GM12878 (cell line): ENCODE results near the gene TMEM132D. TPM values are rescaled to one million over a fixed set of nuclear protein-coding genes. Genes with fewer than 3 reads are reported as not detected.

Experiments
- ATAC-seq: fragments of 200-7000 bp; cut with Tn5 transposase; 3 replicates; pipeline ENCODE4 v1.9.1; 2020; ENCODE audit warnings: mild to moderate bottlenecking, moderate library complexity
- BruUV-seq: library from RNA; stranded (reverse); fragments of 400-500 nt; replicated peaks from 2 replicates; lab custom pipeline; 2021; lab: Mats Ljungman, UMichigan
- CTCF ChIA-PET: fragments of 300-600 bp; sonication (Branson Sonifier 250); formaldehyde crosslinking; extraction: SDS; loops from one replicate; lab custom pipeline; 2021; ENCODE audit warnings: inconsistent platforms; lab: Yijun Ruan, JAX
- POLR2A ChIA-PET: fragments of 350-600 bp; formaldehyde crosslinking; extraction: SDS; loops from one replicate; lab custom pipeline; 2021; ENCODE audit warnings: inconsistent platforms; lab: Charles Lee
- RAD21 ChIA-PET: fragments of 300-600 bp; sonication (Branson Sonifier 250); formaldehyde crosslinking; loops from one replicate; lab custom pipeline; 2023; ENCODE audit warnings: antibody characterized with exemption; ENCODE audit not compliant: unreplicated experiment; lab: Charles Lee
- SMC1A ChIA-PET: fragments of 300-600 bp; sonication (Branson Sonifier 250); formaldehyde crosslinking; loops from one replicate; lab custom pipeline; 2023; ENCODE audit not compliant: unreplicated experiment, uncharacterized antibody; lab: Charles Lee
- DNase-seq: peaks from one replicate; pipeline ENCODE4 v3.0.0-alpha.2; 2011; ENCODE audit warnings: low read depth, low spot score
- FAIRE-seq: peaks from 3 replicates; lab custom pipeline; 2011; peaks lifted over from hg19 to GRCh38; lab: Jason Lieb, UNC
- H2AFZ ChIP-seq: 2 replicates; pipeline ENCODE4 v1.6.0; 2011; ENCODE audit warnings: low read depth, low read length, control low read depth; ENCODE audit not compliant: control insufficient read depth
- H3K27ac ChIP-seq: 2 replicates; pipeline ENCODE4 v1.5.1; 2011; ENCODE audit warnings: control low read depth; ENCODE audit not compliant: control insufficient read depth, insufficient read depth
- H3K27me3 ChIP-seq, 2 experiments: replicated peaks in 1 of 2; 2 replicates each; pipeline versions ENCODE4 v1.6.0 to v1.6.1; 2011; ENCODE audit warnings: low read length in 1 of 2; ENCODE audit not compliant: control insufficient read depth in 2 of 2, insufficient read depth in 2 of 2
- H3K36me3 ChIP-seq, 2 experiments: 2 replicates each; pipeline ENCODE4 v1.5.1; 2011; ENCODE audit warnings: low read length in 1 of 2; ENCODE audit not compliant: control insufficient read depth in 2 of 2, insufficient read depth in 2 of 2
- H3K4me1 ChIP-seq: 2 replicates; pipeline ENCODE4 v1.6.1; 2011; ENCODE audit warnings: mild to moderate bottlenecking, low read length, moderate library complexity, mixed read lengths; ENCODE audit not compliant: control insufficient read depth, insufficient read depth
- H3K4me2 ChIP-seq: 2 replicates; pipeline ENCODE4 v1.6.0; 2011; ENCODE audit warnings: control low read depth; ENCODE audit not compliant: control insufficient read depth, insufficient read depth
- H3K4me3 ChIP-seq: fragments of 200-600 bp; sonication (generic); 2 replicates; pipeline ENCODE4 v1.5.1; 2016
- H3K79me2 ChIP-seq: 2 replicates; pipeline ENCODE4 v1.6.0; 2011; ENCODE audit warnings: low read length; ENCODE audit not compliant: control insufficient read depth, insufficient read depth
- H3K9ac ChIP-seq: 2 replicates; pipeline ENCODE4 v1.8.0; 2011; ENCODE audit warnings: low read length, control low read depth, mixed read lengths; ENCODE audit not compliant: control insufficient read depth, insufficient read depth
- H3K9me3 ChIP-seq: replicated peaks from 3 replicates; pipeline ENCODE4 v1.5.1; 2011; ENCODE audit warnings: mild to moderate bottlenecking, low read length; ENCODE audit not compliant: control insufficient read depth, insufficient read depth
- H4K20me1 ChIP-seq: 2 replicates; pipeline ENCODE4 v1.6.0; 2011; ENCODE audit not compliant: control insufficient read depth, insufficient read depth
- E4F1 ChIP-seq: fragments of 450-650 bp; IDR thresholded peaks from 2 replicates; pipeline ENCODE4 v1.6.1; 2018; ENCODE audit warnings: borderline replicate concordance, mild to moderate bottlenecking; ENCODE audit not compliant: partially characterized antibody
- FOXM1 ChIP-seq: IDR thresholded peaks from 2 replicates; pipeline ENCODE4 v1.6.1; 2012; ENCODE audit warnings: low read depth, mild to moderate bottlenecking, inconsistent platforms, low read length, moderate library complexity
- GATAD2B ChIP-seq: fragments of 450-650 bp; conservative IDR thresholded peaks from 2 replicates; pipeline ENCODE4 v1.6.1; 2017; ENCODE audit warnings: low read depth, mild to moderate bottlenecking, moderate library complexity
- MEF2A ChIP-seq: IDR thresholded peaks from 2 replicates; pipeline ENCODE4 v1.6.1; 2011; ENCODE audit warnings: low read depth, mild to moderate bottlenecking, low read length, moderate library complexity; ENCODE audit not compliant: insufficient read depth
- MYC ChIP-seq: IDR thresholded peaks from 2 replicates; pipeline ENCODE4 v1.6.1; 2011; ENCODE audit warnings: mild to moderate bottlenecking, low read length, moderate library complexity, inconsistent platforms; ENCODE audit not compliant: insufficient read depth, insufficient replicate concordance, insufficient read length, severe bottlenecking
- NFXL1 ChIP-seq: fragments of 450-650 bp; IDR thresholded peaks from 2 replicates; pipeline ENCODE4 v1.6.1; 2017; ENCODE audit warnings: antibody characterized with exemption, mild to moderate bottlenecking, borderline replicate concordance
- NKRF ChIP-seq: fragments of 450-650 bp; conservative IDR thresholded peaks from 2 replicates; pipeline ENCODE4 v1.6.1; 2017; ENCODE audit warnings: mild to moderate bottlenecking, moderate library complexity
- POLR2AphosphoS2 ChIP-seq: IDR thresholded peaks from 2 replicates; pipeline ENCODE4 v1.6.1; 2011; ENCODE audit warnings: low read depth, mild to moderate bottlenecking, low read length, improper control_type of control experiment, moderate library complexity
- RUNX3 ChIP-seq: IDR thresholded peaks from 2 replicates; pipeline ENCODE4 v1.6.1; 2012; ENCODE audit warnings: low read length, inconsistent platforms
- STAT3 ChIP-seq: IDR thresholded peaks from 2 replicates; pipeline ENCODE4 v1.6.1; 2011; ENCODE audit warnings: low read depth, low read length, improper control_type of control experiment
- SUPT20H ChIP-seq: IDR thresholded peaks from 2 replicates; pipeline ENCODE4 v1.6.1; 2011; ENCODE audit warnings: low read depth, mild to moderate bottlenecking, low read length, moderate library complexity, borderline replicate concordance; ENCODE audit not compliant: control insufficient read depth
- ZBED1 ChIP-seq: IDR thresholded peaks from 2 replicates; pipeline ENCODE4 v1.6.1; 2016; ENCODE audit warnings: borderline replicate concordance
- ZNF274 ChIP-seq: IDR thresholded peaks from one replicate; pipeline ENCODE4 v1.8.0; 2011; ENCODE audit not compliant: insufficient read length, insufficient read depth
- WGBS: methylation state at CpG from one replicate; pipeline ENCODE4 v1.1.6; 2016; ENCODE audit warnings: low lambda C conversion rate; ENCODE audit not compliant: insufficient replicate concordance, insufficient coverage; ENCODE audit errors: missing lambda C conversion rate; 5-methylcytosine and 5-hydroxymethylcytosine counted together
- in situ Hi-C: fragments of 300-500 bp; cut with MboI; formaldehyde crosslinking; loops from 9 replicates; pipeline ENCODE4 v1.14.3; 2018; ENCODE audit warnings: mixed read lengths
- intact Hi-C: fragments of 100-400 bp; cut with micrococcal nuclease; formaldehyde crosslinking; loops from one replicate; pipeline ENCODE4 v1.14.2; 2022; ENCODE audit not compliant: unreplicated experiment
- polyA plus RNA-seq, 11 experiments: library from polyadenylated mRNA; depleted of rRNA in 4 of 11; unstranded in 6 of 11; stranded (reverse) in 5 of 11; fragments of >200 nt; fragmentation: Nextera tagmentation in 4 of 11; fragmentation: Illumina TruSeq in 1 of 11; extraction: Ambion mirVana in 4 of 11; extraction: Trizol in 1 of 11; gene quantifications; 1 replicate in 1 of 11; 2 replicates in 10 of 11; pipeline versions ENCODE4 v1.2.1 to v1.2.3, GENCODE V29; 2011 to 2016; ENCODE audit warnings: inconsistent platforms in 2 of 11, missing spikeins in 2 of 11, low read depth in 1 of 11
- total RNA-seq, 4 experiments: library from RNA; depleted of rRNA in 3 of 4; stranded (reverse); fragments of >200 nt in 3 of 4; fragmentation: Illumina TruSeq in 1 of 4; extraction: Trizol in 1 of 4; gene quantifications; 2 replicates each; pipeline versions ENCODE4 v1.2.1 to v1.2.3, GENCODE V29; 2013 to 2021
- TF ChIP-seq, protein P1 (sequence below): IDR thresholded peaks from 2 replicates; pipeline ENCODE4 v1.6.1; 2011; ENCODE audit warnings: low read depth, low read length, improper control_type of control experiment, borderline replicate concordance
- TF ChIP-seq, protein P2 (sequence below): fragments of 450-650 bp; IDR thresholded peaks from 2 replicates; pipeline ENCODE4 v1.6.1; 2017; ENCODE audit warnings: antibody characterized with exemption, mild to moderate bottlenecking, moderate library complexity

TMEM132D gene
- total and polyA plus RNA-seq, 10 of the 15 experiments (the other 5 are each of a cell fraction or from before 2014, with no cell fraction given) = under 0.01 to 0.12 (median 0.02) TPM; not detected in 3

DNA sequence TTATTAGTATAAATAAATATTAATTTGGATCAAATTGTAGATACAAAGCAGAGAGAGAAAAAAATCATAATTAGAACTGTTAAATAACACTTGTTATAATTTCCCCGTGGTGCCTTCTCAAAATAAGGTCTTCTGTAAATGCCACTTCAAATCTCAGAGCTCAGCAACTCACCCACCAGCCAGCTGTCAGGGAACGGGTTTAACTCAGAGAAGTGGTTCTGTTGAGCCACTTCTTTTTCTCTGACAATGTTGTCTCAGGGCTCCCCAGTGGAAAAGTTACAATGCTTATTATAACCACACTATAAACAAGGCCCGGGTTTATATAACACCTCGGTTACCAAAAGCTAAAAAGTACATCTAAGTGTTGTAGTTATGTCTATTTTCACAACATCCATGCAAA lies 598.0 kb downstream of the TMEM132D start (continued):
- TF ChIP-seq NFXL1 (no peak), SUPT20H (no peak), MYC (no peak), NKRF (no peak), FOXM1 (no peak), ZNF274 (no peak)

GRCh38 chr12:129304529-129304928 lies 599.3 kb downstream of the TMEM132D start:
- no peak overlapping the region for H2AFZ ChIP-seq
- H3K4me2 ChIP-seq = no peak overlapping the region
- in situ Hi-C loops = no loop called here
- H3K4me3 ChIP-seq = no peak overlapping the region
- no peaks in the 10 kb centered on the region for H4K20me1 ChIP-seq
- CTCF ChIA-PET = interaction anchor here (0.6 kb wide), 1 partner anchor 905 kb away, joined by 3 read pairs; no protein-coding TSS in a partner anchor
- FAIRE-seq = no peak
- BruUV-seq = no TSS peak
- RAD21 ChIA-PET = no interaction called here
- no peak for DNase-seq
- H3K36me3 ChIP-seq = no peaks in the 10 kb centered on the region
- ATAC-seq = no peak
- H3K9me3 ChIP-seq = no peaks in the 10 kb centered on the region
- no peaks in the 10 kb centered on the region for H3K4me1 ChIP-seq
- H3K79me2 ChIP-seq = no peaks in the 10 kb centered on the region
- POLR2A ChIA-PET = interaction anchor here (0.6 kb wide), 1 partner anchor 41 kb away, joined by 7 read pairs; no protein-coding TSS in a partner anchor
- WGBS = 64% methylated on average over 7 of the region's 7 CpGs
- no peaks in the 10 kb centered on the region for H3K27me3 ChIP-seq
- intact Hi-C loops = no loop called here
- no peak overlapping the region for H3K9ac ChIP-seq
- H3K27ac ChIP-seq = no peak overlapping the region
- SMC1A ChIA-PET = no interaction called here
- no peak for TF ChIP-seq MYC
- no peak for TF ChIP-seq RUNX3
- TF ChIP-seq MEF2A = no peak
- no peak for TF ChIP-seq GATAD2B
- no peak for TF ChIP-seq ZBED1
- TF ChIP-seq E4F1 = no peak
- TF ChIP-seq POLR2AphosphoS2 = no peak
- TF ChIP-seq, protein P1, sequence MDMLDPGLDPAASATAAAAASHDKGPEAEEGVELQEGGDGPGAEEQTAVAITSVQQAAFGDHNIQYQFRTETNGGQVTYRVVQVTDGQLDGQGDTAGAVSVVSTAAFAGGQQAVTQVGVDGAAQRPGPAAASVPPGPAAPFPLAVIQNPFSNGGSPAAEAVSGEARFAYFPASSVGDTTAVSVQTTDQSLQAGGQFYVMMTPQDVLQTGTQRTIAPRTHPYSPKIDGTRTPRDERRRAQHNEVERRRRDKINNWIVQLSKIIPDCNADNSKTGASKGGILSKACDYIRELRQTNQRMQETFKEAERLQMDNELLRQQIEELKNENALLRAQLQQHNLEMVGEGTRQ = no peak
- TF ChIP-seq STAT3 = no peak
- no peak for TF ChIP-seq NFXL1
- TF ChIP-seq, protein P2, sequence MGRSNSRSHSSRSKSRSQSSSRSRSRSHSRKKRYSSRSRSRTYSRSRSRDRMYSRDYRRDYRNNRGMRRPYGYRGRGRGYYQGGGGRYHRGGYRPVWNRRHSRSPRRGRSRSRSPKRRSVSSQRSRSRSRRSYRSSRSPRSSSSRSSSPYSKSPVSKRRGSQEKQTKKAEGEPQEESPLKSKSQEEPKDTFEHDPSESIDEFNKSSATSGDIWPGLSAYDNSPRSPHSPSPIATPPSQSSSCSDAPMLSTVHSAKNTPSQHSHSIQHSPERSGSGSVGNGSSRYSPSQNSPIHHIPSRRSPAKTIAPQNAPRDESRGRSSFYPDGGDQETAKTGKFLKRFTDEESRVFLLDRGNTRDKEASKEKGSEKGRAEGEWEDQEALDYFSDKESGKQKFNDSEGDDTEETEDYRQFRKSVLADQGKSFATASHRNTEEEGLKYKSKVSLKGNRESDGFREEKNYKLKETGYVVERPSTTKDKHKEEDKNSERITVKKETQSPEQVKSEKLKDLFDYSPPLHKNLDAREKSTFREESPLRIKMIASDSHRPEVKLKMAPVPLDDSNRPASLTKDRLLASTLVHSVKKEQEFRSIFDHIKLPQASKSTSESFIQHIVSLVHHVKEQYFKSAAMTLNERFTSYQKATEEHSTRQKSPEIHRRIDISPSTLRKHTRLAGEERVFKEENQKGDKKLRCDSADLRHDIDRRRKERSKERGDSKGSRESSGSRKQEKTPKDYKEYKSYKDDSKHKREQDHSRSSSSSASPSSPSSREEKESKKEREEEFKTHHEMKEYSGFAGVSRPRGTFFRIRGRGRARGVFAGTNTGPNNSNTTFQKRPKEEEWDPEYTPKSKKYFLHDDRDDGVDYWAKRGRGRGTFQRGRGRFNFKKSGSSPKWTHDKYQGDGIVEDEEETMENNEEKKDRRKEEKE = no peak
